Measurements from ENCODE around the gene CFAP57.

- TF ChIP-seq CTCF (IDR thresholded peaks at IDR 0.05; ENCODE audit: poor library complexity) (no peak), EZH2 (IDR thresholded peaks at IDR 0.05; ENCODE audit: borderline replicate concordance) (no peak), EZH2phosphoT487 (IDR thresholded peaks at IDR 0.05; ENCODE audit: low read depth, severe bottlenecking, unreplicated experiment) (no peak)
Measured at GRCh38 chr1:43217747-43218146, 45.6 kb downstream of the CFAP57 start.
